GM10847 (cell line): ENCODE measurements around the gene OR52N5.

ENCODE experiments used
- POLR2A ChIP-seq: IDR thresholded peaks from 2 replicates; pipeline ENCODE4 v1.6.1; 2011; ENCODE audit not compliant: insufficient read length; ENCODE audit errors: extremely low read depth

The OR52N5 gene

DNA sequence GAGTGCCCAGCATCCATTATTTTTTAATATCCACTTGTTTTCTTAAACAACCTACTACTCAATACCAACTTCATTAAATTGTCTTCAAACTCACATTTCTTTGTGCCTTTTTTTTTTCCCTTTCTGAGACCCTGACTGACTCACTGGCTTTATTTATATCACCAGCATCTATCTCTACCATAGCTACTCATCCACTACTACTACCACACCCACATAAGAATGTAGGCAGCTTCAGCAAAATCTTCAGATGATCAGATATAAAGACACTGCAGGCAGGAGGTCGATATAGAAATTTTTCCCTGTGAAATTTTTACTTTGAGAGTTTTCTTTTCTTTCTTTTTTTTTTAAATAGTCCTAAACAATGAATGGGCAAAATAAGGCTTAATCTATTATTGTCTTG is 44.7 kb downstream of the OR52N5 start:
- no peak for TF ChIP-seq POLR2A

DNA sequence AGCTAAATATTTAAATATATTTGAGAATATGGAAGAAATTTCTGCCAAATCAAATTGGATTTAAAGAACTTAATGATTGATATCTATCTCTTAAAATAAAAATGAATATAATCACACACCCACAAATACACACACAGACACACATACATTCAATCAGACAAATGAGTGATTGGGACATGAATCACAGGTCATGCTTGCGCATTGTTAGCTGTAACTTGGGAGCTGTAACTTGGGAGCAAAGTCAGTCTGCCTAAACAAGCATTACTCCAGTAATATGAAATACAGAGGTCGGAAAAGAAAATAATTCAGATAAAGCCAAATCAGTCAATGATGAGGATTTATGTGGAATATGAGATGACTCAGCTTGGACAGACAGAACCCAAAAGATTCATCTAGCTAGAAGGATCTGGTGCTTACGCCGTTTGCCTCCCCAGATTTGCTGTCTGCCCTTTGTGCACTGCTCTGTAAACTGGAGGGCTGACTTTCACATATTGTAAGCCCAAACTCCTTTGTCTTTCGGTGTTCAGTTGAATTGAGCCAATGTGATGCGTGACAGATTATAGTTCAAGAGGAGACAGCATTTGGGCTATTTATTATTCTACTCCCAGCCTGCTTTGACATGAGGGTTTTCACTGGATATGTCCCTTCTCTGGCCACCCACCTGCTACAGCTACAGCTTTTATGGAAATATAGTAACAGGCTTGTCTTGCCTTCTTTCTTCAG is 45.3 kb downstream of the OR52N5 start:
- no peak for TF ChIP-seq POLR2A

DNA sequence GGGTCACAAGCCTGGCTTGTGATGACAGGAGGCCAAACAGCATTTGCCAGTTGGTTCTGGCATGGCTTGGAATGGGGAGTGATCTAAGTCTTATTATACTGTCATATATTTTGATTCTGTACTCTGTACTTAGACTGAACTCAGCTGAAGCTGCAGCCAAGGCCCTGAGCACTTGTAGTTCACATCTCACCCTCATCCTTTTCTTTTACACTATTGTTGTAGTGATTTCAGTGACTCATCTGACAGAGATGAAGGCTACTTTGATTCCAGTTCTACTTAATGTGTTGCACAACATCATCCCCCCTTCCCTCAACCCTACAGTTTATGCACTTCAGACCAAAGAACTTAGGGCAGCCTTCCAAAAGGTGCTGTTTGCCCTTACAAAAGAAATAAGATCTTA is 46.1 kb downstream of the OR52N5 start:
- no peak for TF ChIP-seq POLR2A

DNA sequence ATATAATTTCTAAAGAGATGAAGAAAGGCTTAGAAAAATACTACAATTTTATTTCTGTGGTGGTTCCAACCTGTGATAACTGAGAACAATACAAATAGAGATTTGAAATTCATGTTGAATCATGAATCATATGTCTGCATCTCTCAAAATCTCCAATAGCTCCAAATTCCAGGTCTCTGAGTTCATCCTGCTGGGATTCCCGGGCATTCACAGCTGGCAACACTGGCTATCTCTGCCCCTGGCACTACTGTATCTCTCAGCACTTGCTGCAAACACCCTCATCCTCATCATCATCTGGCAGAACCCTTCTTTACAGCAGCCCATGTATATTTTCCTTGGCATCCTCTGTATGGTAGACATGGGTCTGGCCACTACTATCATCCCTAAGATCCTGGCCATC is 46.8 kb downstream of the OR52N5 start, which contains the start of gene OR56B1:
Gene OR56B1 (plus strand): TSS at position 53 of the 400 bp plus-strand sequence. CDS start 69 bp downstream, at position 122.
- no peak for TF ChIP-seq POLR2A

DNA sequence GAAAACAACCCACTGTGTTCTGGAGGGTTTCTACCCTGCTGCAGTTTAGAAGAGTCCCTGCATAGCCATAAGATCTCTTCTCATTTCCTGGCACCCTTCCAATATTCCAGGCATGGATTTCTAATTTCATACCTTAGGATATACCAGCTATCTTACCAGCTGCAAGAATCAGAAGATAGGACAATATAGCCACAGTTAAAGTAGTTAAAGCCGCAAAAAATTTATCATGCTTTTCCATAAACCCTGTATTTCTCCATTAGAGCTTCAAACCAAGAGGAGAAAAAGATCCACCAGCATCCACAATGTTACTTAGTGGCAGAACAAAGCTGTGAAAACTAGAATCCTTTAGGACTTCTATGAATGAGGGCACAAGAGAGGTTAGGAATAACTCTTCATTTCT is 55.5 kb downstream of the OR52N5 start:
- TF ChIP-seq POLR2A = no peak

DNA sequence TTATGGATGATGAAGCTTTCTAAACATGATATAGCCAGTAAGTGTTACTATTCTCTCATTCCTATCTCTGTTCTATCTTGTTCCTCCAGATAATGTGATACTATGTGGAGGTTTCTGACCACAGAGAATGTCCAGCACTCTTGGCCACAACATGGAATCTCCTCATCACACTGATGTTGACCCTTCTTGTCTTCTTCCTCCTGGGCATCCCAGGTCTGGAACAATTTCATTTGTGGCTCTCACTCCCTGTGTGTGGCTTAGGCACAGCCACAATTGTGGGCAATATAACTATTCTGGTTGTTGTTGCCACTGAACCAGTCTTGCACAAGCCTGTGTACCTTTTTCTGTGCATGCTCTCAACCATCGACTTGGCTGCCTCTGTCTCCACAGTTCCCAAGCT is 56.8 kb downstream of the OR52N5 start:
- TF ChIP-seq POLR2A = no peak
